Bronchial epithelial cell (primary cell): ENCODE measurements around the gene GFAP. TPM values are rescaled to one million over a fixed set of nuclear protein-coding genes. Genes with fewer than 3 reads are reported as not detected.
"Not testable (repeated sequence)": the region's sequence is repeated elsewhere in the genome, so short reads cannot be mapped to it uniquely, and the experiment has no call there.

Experiments used
- DNase-seq: peaks from one replicate; pipeline ENCODE4 v3.0.0-alpha.2; 2010; ENCODE audit warnings: low read depth
- FAIRE-seq: peaks from 2 replicates; lab custom pipeline; 2011; peaks lifted over from hg19 to GRCh38; lab: Jason Lieb, UNC
- H3K27me3 ChIP-seq: 2 replicates; pipeline ENCODE4 v1.5.1; 2011; ENCODE audit warnings: low read length; ENCODE audit not compliant: control insufficient read depth, insufficient read depth
- H3K36me3 ChIP-seq: 2 replicates; pipeline ENCODE4 v1.5.1; 2011; ENCODE audit warnings: low read length; ENCODE audit not compliant: control insufficient read depth, insufficient read depth
- H3K4me3 ChIP-seq: 2 replicates; pipeline ENCODE4 v1.5.1; 2011; ENCODE audit warnings: mild to moderate bottlenecking, low read depth, low read length, control low read depth
- total RNA-seq: library from RNA; depleted of rRNA; stranded (reverse); fragments of >200 nt; gene quantifications from 2 replicates; pipeline ENCODE4 v1.2.1, GENCODE V29; 2014
- TF ChIP-seq, protein P1 (sequence below): IDR thresholded peaks from 2 replicates; pipeline ENCODE4 v1.5.1; 2011; ENCODE audit warnings: mild to moderate bottlenecking, moderate library complexity, low read length, control low read depth, inconsistent platforms; ENCODE audit not compliant: insufficient read depth, severe bottlenecking

GFAP gene
- total RNA-seq, 1 donor from 2014 or later: not detected

DNA sequence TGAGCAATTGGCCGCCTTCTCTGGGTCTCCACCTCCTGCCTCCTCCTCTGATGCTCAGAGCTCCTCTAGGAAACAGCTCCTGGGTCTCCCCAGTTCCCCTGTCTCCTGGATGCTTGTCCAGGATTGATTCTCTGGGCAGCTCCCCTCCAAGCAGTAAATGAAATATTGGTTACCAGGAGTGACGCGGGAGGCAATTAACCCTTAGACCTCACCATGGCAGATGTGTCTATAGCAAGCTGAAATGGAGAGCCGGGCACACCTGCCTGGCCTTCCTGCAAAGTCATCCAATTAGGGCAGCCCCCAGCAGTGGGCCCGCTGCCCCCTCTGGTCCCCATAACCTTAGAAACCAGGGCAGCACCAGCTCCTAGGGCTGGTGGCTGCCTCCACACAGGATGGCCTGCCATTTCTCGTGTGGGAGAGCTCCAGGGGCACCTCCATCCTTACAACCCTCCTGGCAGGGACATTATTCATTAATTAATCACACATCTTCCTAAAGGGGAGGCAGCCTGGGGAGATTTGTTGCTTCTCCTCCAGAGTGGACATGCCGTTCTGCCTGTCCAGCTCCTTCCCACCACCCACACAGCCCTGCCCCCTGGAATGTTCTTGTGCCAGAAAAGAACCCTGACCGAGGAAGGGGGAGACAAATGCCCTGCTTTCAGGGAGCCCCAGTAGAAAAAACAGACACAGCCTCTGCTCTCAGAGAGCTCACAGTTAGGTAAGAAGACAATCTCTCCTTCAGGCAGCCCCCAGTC lies 40.5 kb upstream of the GFAP start:
- Histone ChIP-seq H3K4me3 (no peak overlapping the region), H3K36me3 (no peaks in the 10 kb centered on the region), H3K27me3 (peaks cover 4% of the 10 kb centered on the region)
- TF ChIP-seq, protein P1, sequence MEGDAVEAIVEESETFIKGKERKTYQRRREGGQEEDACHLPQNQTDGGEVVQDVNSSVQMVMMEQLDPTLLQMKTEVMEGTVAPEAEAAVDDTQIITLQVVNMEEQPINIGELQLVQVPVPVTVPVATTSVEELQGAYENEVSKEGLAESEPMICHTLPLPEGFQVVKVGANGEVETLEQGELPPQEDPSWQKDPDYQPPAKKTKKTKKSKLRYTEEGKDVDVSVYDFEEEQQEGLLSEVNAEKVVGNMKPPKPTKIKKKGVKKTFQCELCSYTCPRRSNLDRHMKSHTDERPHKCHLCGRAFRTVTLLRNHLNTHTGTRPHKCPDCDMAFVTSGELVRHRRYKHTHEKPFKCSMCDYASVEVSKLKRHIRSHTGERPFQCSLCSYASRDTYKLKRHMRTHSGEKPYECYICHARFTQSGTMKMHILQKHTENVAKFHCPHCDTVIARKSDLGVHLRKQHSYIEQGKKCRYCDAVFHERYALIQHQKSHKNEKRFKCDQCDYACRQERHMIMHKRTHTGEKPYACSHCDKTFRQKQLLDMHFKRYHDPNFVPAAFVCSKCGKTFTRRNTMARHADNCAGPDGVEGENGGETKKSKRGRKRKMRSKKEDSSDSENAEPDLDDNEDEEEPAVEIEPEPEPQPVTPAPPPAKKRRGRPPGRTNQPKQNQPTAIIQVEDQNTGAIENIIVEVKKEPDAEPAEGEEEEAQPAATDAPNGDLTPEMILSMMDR: no peak
- FAIRE-seq (no peak), DNase-seq (no peak)

DNA sequence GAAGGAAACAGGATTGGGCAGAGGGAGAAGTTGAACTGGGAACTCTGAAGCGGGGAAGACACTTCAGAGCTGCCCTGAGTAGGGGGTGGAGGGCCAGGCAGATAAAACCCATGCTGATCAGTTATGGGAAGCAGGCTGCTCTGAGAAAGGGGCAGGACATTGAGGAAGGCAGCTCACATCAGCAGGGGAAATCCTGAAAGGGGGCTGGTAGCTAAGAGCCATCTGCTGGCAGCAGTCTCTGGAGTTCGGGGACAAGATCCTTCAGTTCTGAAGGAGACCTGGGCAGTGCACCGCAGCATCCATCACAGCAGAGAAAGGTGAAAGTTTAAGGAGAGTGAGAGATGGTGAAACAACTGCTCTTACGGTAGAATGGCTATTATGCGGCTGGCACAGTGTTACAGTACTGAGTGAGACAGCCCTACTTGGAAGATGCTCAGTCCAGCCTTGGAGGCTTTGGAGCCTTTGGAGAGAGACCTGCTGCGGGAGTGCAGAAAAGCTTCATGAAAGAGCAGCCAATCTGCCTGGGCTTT lies 37.7 kb upstream of the GFAP start:
- DNase-seq (no peak), FAIRE-seq (no peak)
- no peaks in the 10 kb centered on the region for H3K36me3 ChIP-seq
- H3K4me3 ChIP-seq: no peak overlapping the region
- TF ChIP-seq, protein P1: no peak
- peaks cover 2% of the 10 kb centered on the region for H3K27me3 ChIP-seq

DNA sequence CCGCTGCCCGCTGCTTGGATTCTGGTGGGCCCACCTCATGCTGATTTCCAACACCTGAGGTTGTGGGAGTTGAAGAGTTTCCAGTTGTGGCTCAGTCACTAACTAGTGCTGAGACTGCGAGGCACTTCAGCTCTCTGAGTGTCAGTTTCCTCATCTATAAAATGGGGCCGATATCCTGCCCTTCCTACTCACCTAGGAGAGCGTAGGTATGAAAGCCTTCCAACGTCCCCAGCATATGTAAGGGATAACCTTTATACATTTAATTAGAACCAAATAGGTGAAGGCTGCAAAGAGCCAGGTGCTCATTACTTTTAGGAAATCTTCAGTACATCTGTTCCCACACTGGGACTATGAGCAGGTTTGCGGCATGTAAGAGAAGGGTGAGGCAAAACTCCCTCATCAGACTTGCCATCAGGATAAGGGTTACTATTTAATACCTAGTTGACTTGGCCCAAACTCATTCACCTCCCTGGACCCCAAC lies 33.1 kb upstream of the GFAP start:
- Histone ChIP-seq H3K36me3 (no peaks in the 10 kb centered on the region), H3K4me3 (peak overlapping the region; percentile 82), H3K27me3 (no peaks in the 10 kb centered on the region)
- TF ChIP-seq, protein P1: no peak
- no peak for DNase-seq
- FAIRE-seq: no peak

DNA sequence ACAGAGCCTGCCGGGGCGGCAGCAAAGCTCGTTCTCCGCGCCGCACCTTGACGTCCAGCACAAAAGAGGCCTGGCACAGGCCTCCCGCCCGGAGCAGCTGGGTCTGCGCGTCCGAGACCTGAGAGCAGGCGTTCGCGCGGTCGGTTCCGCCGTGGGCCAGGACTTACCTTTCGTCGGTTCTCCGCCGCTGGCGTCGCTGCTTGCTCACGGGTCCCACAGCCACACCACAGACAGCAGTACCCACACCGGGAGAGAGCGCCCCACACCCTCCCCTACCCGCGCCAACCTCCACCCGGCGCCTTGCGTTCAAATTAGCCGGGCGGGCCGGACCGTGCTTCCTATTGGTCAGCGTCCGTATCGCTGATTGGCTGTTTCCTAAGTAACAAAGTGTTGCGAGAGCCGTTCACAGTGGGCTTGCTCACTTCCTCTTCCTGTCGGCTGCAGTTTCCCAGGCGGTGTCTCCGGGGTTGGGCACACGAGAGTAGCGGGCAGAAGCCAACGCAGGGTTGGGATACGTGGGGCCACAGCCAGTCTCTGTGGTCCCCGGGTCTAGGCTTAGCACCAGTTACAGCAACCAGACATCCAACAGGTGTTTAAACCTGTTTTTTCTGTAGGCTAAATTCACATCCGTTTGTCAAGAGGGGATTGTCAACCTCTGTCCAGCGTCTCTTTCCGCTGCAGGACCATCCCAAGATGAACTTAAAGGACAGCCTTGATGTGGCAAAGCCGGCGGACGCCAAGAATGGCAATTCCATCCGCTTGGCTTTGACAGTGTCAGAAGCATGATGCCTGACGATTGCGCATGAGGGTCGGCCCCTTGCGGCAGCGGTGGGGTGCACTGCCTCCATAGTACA lies 32.4 kb upstream of the GFAP start, which contains the start of gene KIF18B:
TSS of gene KIF18B (minus strand) at position 313 of the 854 bp plus-strand sequence. CDS start 11,429 bp downstream, outside the sequence.
- no peak for FAIRE-seq

DNA sequence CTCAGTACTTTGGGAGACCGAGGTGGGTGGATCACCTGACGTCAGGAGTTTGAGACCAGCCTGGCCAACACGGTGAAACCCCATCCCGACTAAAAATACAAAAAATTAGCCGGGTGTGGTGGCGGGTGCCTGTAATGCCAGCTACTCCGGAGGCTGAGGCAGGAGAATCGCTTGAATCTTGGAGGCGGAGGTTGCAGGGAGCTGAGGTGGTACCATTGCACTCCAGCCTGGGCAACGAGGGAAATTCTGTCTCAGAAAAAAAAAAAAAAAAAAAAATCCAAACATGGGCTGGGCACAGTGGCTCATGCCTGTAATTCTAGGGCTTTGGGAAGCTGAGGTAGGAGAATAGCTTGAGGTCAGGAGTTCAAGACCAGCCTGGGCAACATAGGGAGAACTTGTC lies 30.4 kb upstream of the GFAP start:
- not testable (repeated sequence) for H3K36me3 ChIP-seq, FAIRE-seq, DNase-seq, H3K27me3 ChIP-seq, H3K4me3 ChIP-seq

More for the DNA sequence above, 32.4 kb upstream of the GFAP start, which contains the start of gene KIF18B:
- peak; percentile 90 for DNase-seq
- Histone ChIP-seq H3K36me3 (no peaks in the 10 kb centered on the region), H3K4me3 (peak within 1 kb of the TSS; percentile 82), H3K27me3 (no peaks in the 10 kb centered on the region)
- TF ChIP-seq, protein P1: no peak

DNA sequence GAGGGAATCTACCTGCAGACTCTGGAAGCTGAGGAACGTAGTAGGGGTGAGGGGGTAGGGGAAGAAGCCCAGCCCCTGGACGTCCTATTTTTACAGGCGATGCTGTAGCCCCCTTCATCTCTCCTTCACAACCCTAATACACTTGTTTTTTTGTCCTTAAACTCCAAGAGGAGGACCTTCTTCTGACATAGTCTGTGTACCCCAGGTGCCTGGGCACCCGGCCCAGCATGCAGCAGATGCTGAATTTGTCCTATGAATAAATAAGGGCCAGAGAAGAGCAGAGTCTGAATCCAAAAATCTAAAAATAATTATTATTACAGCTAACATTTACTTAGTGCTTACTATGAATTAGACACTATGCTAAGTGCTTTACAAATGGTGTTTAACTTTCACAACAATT lies 27.2 kb upstream of the GFAP start:
- TF ChIP-seq, protein P1: no peak
- no peak overlapping the region for H3K4me3 ChIP-seq
- no peaks in the 10 kb centered on the region for H3K36me3 ChIP-seq
- DNase-seq (no peak), FAIRE-seq (no peak)
- H3K27me3 ChIP-seq: no peaks in the 10 kb centered on the region
